Fibroblast of villous mesenchyme (primary cell): ENCODE results near the gene FMN1. TPM values are rescaled to one million over a fixed set of nuclear protein-coding genes. Genes with fewer than 3 reads are reported as not detected.

Source experiments
- DNase-seq: peaks from one replicate; pipeline ENCODE4 v3.0.0-alpha.2; 2010; ENCODE audit warnings: low read depth
- H3K4me3 ChIP-seq: 2 replicates; pipeline ENCODE4 v1.5.1; 2011; ENCODE audit warnings: low read depth, mild to moderate bottlenecking, low read length
- total RNA-seq: library from RNA; depleted of rRNA; stranded (reverse); fragments of >200 nt; gene quantifications from 2 replicates; pipeline ENCODE4 v1.2.3, GENCODE V29; 2012
- TF ChIP-seq, protein P1 (sequence below): IDR thresholded peaks from 2 replicates; pipeline ENCODE4 v1.5.1; 2012; ENCODE audit warnings: low read depth, mild to moderate bottlenecking, low read length; ENCODE audit not compliant: insufficient read depth

The FMN1 gene
- total RNA-seq, 1 donor, result 8.6 TPM

DNA sequence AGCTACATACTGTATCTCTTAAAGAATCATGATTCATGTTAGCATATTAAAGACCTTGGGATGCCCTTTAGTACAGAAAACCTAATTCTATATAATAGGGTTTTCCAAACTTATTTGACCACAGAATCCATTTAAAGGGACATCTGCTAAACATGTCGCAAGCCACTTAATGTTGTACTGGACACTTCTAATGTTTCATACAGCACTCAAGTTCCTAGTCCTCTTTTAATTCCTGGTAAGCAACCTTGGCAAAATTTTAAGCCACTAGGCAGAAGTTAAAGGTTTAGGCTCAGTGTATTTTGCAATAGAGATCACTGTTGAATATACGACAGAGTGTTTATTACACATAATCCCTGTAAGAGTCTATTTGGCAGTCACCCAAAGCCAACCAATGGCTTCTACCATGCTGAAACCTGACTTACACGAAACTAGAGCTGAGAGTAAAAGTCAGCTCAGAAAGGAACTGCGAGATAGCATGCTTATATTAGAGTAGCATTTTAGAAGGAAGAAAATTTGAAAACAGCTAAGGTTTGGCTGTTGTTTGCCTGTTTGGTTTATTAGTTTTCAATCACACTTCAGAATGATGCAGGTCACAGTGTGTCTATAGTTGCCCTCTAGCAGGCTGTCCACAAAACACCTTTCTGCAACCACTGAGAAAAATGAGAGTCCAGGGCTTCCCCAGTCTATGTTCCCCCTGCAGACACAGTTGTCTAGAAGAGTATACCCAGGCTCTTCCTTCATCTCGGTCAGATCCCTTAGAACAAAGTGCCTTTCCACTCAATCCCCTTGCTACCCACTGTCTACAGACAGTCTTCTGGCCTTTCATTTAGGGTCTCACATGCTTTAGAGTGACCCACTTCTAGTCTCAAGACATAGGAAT, 104.4 kb downstream of the FMN1 start:
- DNase-seq, result peak; percentile 93
- TF ChIP-seq, protein P1, sequence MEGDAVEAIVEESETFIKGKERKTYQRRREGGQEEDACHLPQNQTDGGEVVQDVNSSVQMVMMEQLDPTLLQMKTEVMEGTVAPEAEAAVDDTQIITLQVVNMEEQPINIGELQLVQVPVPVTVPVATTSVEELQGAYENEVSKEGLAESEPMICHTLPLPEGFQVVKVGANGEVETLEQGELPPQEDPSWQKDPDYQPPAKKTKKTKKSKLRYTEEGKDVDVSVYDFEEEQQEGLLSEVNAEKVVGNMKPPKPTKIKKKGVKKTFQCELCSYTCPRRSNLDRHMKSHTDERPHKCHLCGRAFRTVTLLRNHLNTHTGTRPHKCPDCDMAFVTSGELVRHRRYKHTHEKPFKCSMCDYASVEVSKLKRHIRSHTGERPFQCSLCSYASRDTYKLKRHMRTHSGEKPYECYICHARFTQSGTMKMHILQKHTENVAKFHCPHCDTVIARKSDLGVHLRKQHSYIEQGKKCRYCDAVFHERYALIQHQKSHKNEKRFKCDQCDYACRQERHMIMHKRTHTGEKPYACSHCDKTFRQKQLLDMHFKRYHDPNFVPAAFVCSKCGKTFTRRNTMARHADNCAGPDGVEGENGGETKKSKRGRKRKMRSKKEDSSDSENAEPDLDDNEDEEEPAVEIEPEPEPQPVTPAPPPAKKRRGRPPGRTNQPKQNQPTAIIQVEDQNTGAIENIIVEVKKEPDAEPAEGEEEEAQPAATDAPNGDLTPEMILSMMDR, result no peak
- no peak overlapping the region for H3K4me3 ChIP-seq

- no peak overlapping the region for H3K4me3 ChIP-seq
- no peak for DNase-seq
- TF ChIP-seq, protein P1, result no peak
These were observed 105.2 kb downstream of the FMN1 start for GRCh38 chr15:33089165-33089877.

DNA sequence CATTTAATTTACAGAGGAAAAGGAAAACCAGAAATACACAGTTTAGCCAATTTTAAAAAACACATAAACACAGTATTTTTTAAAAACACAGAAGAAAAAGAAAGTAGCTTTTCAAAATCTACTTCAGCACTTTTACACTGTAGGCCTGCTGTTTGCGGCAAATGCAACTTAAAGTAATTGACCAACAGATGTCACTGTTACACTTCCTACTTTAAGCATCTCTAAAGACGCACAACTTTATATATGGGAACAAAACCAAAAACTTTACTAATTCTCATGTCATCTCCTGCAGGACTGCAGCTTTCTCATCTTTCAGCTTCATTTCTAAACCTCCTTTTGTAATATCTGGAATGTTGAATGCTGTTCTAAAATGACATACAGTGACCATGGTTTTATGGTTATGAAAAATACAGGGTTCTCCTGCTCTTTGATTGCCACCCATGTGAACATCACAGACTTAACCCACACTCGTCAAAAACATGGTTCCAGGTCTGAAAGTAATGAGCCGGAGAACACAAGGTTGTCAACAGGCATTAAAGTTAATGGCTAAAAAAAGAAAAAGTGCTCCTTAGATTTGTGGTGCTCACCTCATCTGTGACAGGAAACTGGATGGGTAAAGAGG, 107.9 kb downstream of the FMN1 start:
- peak; percentile 76 for DNase-seq
- H3K4me3 ChIP-seq, result no peak overlapping the region
- TF ChIP-seq, protein P1, result peak; percentile 55

GRCh38 chr15:33084661-33085060, 109.9 kb downstream of the FMN1 start:
- DNase-seq, result no peak
- no peak overlapping the region for H3K4me3 ChIP-seq
- TF ChIP-seq, protein P1, result no peak

- no peak for DNase-seq
- H3K4me3 ChIP-seq, result no peak overlapping the region
- TF ChIP-seq, protein P1, result no peak
These were observed 111.1 kb downstream of the FMN1 start for GRCh38 chr15:33083232-33084081.

DNA sequence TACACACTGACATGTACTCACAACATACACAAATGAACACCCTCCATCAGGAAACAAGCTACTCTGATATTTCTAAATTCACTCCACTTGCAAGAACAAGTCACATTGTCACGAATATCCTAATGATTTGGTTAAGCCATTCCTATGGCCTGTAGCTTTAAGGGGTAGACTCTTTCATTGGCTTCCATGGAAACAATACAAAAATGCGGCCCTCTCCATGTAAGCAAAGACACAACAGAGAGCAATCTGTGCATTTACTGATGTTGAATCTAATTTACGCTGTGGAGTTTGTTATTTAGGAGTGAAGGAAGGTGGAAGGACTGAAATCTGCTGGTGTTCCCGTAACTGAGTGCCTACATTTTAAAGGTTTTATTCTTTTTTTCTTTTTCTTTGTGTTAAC, 114.5 kb downstream of the FMN1 start:
- TF ChIP-seq, protein P1, result no peak
- H3K4me3 ChIP-seq, result no peak overlapping the region
- DNase-seq, result no peak
